Femur (tissue), 1 donor: Measurements from ENCODE around the gene NOD2.

Experiments
- DNase-seq: peaks from one replicate; pipeline ENCODE4 v3.0.0-alpha.2; 2017

Gene NOD2

GRCh38 chr16:50718061-50718760 is 24.8 kb downstream of the NOD2 start:
- DNase-seq = no peak

GRCh38 chr16:50718761-50719400 is 25.5 kb downstream of the NOD2 start:
- no peak for DNase-seq

GRCh38 chr16:50719401-50720337 is 26.3 kb downstream of the NOD2 start:
- no peak for DNase-seq

- no peak for DNase-seq
Measured at GRCh38 chr16:50721549-50722404, 28.4 kb downstream of the NOD2 start.

GRCh38 chr16:50722405-50722737 is 29.0 kb downstream of the NOD2 start:
- DNase-seq = no peak

- no peak for DNase-seq
Measured at GRCh38 chr16:50722960-50723359, 29.6 kb downstream of the NOD2 start.

- no peak for DNase-seq
Measured at GRCh38 chr16:50724306-50724705, 30.9 kb downstream of the NOD2 start.

GRCh38 chr16:50731130-50731988 is 38.0 kb downstream of the NOD2 start:
- no peak for DNase-seq

- DNase-seq = no peak
Measured at GRCh38 chr16:50731989-50732832, 38.8 kb downstream of the NOD2 start.

GRCh38 chr16:50733468-50733867 is 40.1 kb downstream of the NOD2 start:
- DNase-seq = no peak

- no peak for DNase-seq
Measured at GRCh38 chr16:50735629-50736122, 42.3 kb downstream of the NOD2 start.

GRCh38 chr16:50736448-50736847 is 43.0 kb downstream of the NOD2 start:
- no peak for DNase-seq

- DNase-seq = no peak
Measured at GRCh38 chr16:50737420-50737959, 44.1 kb downstream of the NOD2 start.

GRCh38 chr16:50739031-50739430 is 45.6 kb downstream of the NOD2 start:
- DNase-seq = no peak

- DNase-seq = no peak
Measured at GRCh38 chr16:50740736-50741135, 47.3 kb downstream of the NOD2 start.

GRCh38 chr16:50741225-50741780 is 47.9 kb downstream of the NOD2 start:
- no peak for DNase-seq

- peak; percentile 100 for DNase-seq
Measured at GRCh38 chr16:50741781-50742575, 48.6 kb downstream of the NOD2 start, which contains the start of gene CYLD. CYLD (plus strand) TSS chr16:50742086; CDS start chr16:50749699, 7,613 bp downstream.

GRCh38 chr16:50742576-50743200 is 49.3 kb downstream of the NOD2 start:
- peak; percentile 48 for DNase-seq
